ENCODE results near the gene MYT1.

DNA sequence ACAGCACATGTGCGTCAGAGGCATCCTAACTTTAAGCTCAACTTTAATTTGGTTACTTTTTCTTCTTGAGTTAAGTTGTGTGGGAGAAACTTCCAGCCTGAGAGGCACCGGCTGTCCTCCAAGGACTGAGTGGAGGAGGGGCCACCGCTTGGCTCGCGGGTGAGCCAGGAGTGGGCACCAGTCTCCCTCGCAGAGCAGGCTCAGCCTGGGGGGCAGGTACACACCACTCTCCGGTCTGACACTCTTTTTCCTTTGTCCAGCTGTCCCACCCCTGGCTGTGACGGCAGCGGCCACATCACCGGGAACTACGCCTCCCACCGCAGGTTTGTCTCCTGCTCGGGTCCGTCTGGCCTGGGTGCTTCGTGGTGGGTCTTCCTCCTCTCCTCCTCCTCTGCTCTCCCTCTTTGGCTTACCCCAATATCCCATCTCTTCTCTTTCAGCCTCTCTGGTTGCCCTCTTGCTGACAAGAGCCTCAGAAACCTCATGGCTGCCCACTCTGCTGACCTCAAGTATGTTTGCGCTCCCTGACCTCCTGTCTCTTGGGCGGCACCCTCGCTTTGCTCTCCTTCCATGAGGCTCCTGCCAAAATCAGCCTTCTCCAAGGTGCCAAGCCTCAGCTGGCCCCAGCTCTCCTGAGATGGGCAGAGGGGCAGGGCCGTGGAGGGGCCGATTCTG, 58.7 kb downstream of the MYT1 start:
- TF ChIP-seq CTCF (IDR thresholded peaks at IDR 0.05) (no peak), POLR2A (IDR thresholded peaks at IDR 0.05) (no peak)
